HEK293 (cell line): ENCODE measurements around the gene SKAP1.

Source experiments
- CTCF ChIA-PET: fragments of 350-600 bp; formaldehyde crosslinking; extraction: SDS; loops from one replicate; lab custom pipeline; 2021; ENCODE audit warnings: antibody characterized with exemption; lab: Yijun Ruan, JAX
- POLR2A ChIA-PET: fragments of 300-600 bp; formaldehyde crosslinking; extraction: SDS; loops from one replicate; lab custom pipeline; 2020; ENCODE audit warnings: antibody characterized with exemption, inconsistent platforms; lab: Yijun Ruan, JAX
- H3K27ac ChIP-seq: fragments of 200-500 bp; sonication (Bioruptor generic); 2 replicates; pipeline ENCODE4 v1.5.1; 2014; ENCODE audit warnings: low read depth, low read length, control low read depth, inconsistent platforms; ENCODE audit errors: extremely low read depth
- H3K36me3 ChIP-seq, 2 experiments: fragments of 200-500 bp in 1 of 2; sonication (Bioruptor generic) in 1 of 2; 1 replicate in 1 of 2; 2 replicates in 1 of 2; pipeline ENCODE4 v1.5.1; 2014 to 2017; ENCODE audit warnings: inconsistent platforms in 2 of 2, low read length in 2 of 2; ENCODE audit not compliant: control insufficient read depth in 2 of 2, insufficient read depth in 1 of 2
- H3K4me1 ChIP-seq: fragments of 200-500 bp; sonication (Bioruptor generic); 2 replicates; pipeline ENCODE4 v1.5.1; 2014; ENCODE audit warnings: mild to moderate bottlenecking, low read length, inconsistent platforms; ENCODE audit not compliant: control insufficient read depth, insufficient read depth
- H3K4me3 ChIP-seq: 2 replicates; pipeline ENCODE4 v1.5.1; 2011; ENCODE audit warnings: low read depth, mild to moderate bottlenecking, control low read depth, low read length, moderate library complexity
- H3K9me3 ChIP-seq: fragments of 200-500 bp; sonication (Bioruptor generic); 2 replicates; pipeline ENCODE4 v1.5.1; 2014; ENCODE audit warnings: low read depth, low read length, inconsistent platforms; ENCODE audit not compliant: control insufficient read depth, insufficient read depth
- GLI2 ChIP-seq: fragments of 450-650 bp; formaldehyde crosslinking; IDR thresholded peaks from 2 replicates; pipeline ENCODE4; 2017; ENCODE audit warnings: missing biosample characterization, missing genetic modification characterization, low read depth, borderline replicate concordance
- GLIS2 ChIP-seq: fragments of 450-650 bp; formaldehyde crosslinking; IDR thresholded peaks from 2 replicates; pipeline ENCODE4 v1.5.1; 2016; ENCODE audit warnings: missing biosample characterization, missing genetic modification characterization
- IKZF3 ChIP-seq: fragments of 450-650 bp; IDR thresholded peaks from 2 replicates; pipeline ENCODE4 v1.5.0; 2018; ENCODE audit warnings: missing biosample characterization, mild to moderate bottlenecking, missing genetic modification characterization, moderate library complexity
- SCRT1 ChIP-seq: fragments of 450-650 bp; formaldehyde crosslinking; IDR thresholded peaks from 2 replicates; pipeline ENCODE4 v1.5.1; 2016; ENCODE audit warnings: missing biosample characterization, missing genetic modification characterization, borderline replicate concordance
- TCF7L2 ChIP-seq: IDR thresholded peaks from 2 replicates; pipeline ENCODE4 v1.6.1; 2011; ENCODE audit warnings: low read depth, mild to moderate bottlenecking, inconsistent platforms, low read length, moderate library complexity, borderline replicate concordance
- ZBTB20 ChIP-seq: fragments of 450-650 bp; formaldehyde crosslinking; IDR thresholded peaks from 2 replicates; pipeline ENCODE4 v1.5.1; 2016; ENCODE audit warnings: missing biosample characterization, missing genetic modification characterization
- ZFP69B ChIP-seq: fragments of 450-650 bp; formaldehyde crosslinking; IDR thresholded peaks from 2 replicates; pipeline ENCODE4 v1.5.1; 2016; ENCODE audit warnings: missing biosample characterization, missing genetic modification characterization
- ZNF155 ChIP-seq: fragments of 450-650 bp; formaldehyde crosslinking; IDR thresholded peaks from 2 replicates; pipeline ENCODE4 v1.5.1; 2016; ENCODE audit warnings: missing biosample characterization, missing genetic modification characterization
- ZNF175 ChIP-seq: fragments of 450-650 bp; formaldehyde crosslinking; IDR thresholded peaks from 2 replicates; pipeline ENCODE4 v1.5.1; 2016; ENCODE audit warnings: missing biosample characterization, missing genetic modification characterization
- ZNF423 ChIP-seq: fragments of 450-650 bp; formaldehyde crosslinking; IDR thresholded peaks from 2 replicates; pipeline ENCODE4 v1.5.1; 2016; ENCODE audit warnings: missing biosample characterization, missing genetic modification characterization
- ZNF433 ChIP-seq: fragments of 450-650 bp; formaldehyde crosslinking; IDR thresholded peaks from 2 replicates; pipeline ENCODE4 v1.5.1; 2016; ENCODE audit warnings: missing biosample characterization, missing genetic modification characterization, low read depth
- ZNF596 ChIP-seq: fragments of 450-650 bp; IDR thresholded peaks from 2 replicates; pipeline ENCODE4 v1.5.0; 2018; ENCODE audit warnings: missing biosample characterization, mild to moderate bottlenecking, missing genetic modification characterization, moderate library complexity
- ZNF600 ChIP-seq: fragments of 450-650 bp; formaldehyde crosslinking; IDR thresholded peaks from 2 replicates; pipeline ENCODE4 v1.5.1; 2016; ENCODE audit warnings: missing biosample characterization, missing genetic modification characterization
- ZNF626 ChIP-seq: fragments of 450-650 bp; sonication (Bioruptor Pico); formaldehyde crosslinking; IDR thresholded peaks from 2 replicates; pipeline ENCODE4 v1.5.1; 2018; ENCODE audit warnings: missing biosample characterization, missing genetic modification characterization, inconsistent platforms
- ZNF76 ChIP-seq: fragments of 450-650 bp; formaldehyde crosslinking; IDR thresholded peaks from 2 replicates; pipeline ENCODE4; 2016; ENCODE audit warnings: low read depth, missing biosample characterization, missing genetic modification characterization, borderline replicate concordance
- TF ChIP-seq, protein P1 (sequence below): fragments of 450-650 bp; formaldehyde crosslinking; IDR thresholded peaks from 2 replicates; pipeline ENCODE4 v1.5.1; 2017; ENCODE audit warnings: missing biosample characterization, missing genetic modification characterization
- TF ChIP-seq, protein P2 (sequence below): fragments of 450-650 bp; formaldehyde crosslinking; IDR thresholded peaks from 2 replicates; pipeline ENCODE4 v1.5.1; 2016; ENCODE audit warnings: missing biosample characterization, missing genetic modification characterization
- TF ChIP-seq, protein P3 (sequence below): fragments of 450-650 bp; formaldehyde crosslinking; IDR thresholded peaks from 2 replicates; pipeline ENCODE4 v1.5.1; 2016; ENCODE audit warnings: missing biosample characterization, missing genetic modification characterization
- TF ChIP-seq, protein P4 (sequence below): fragments of 450-650 bp; formaldehyde crosslinking; IDR thresholded peaks from 2 replicates; pipeline ENCODE4; 2016; ENCODE audit warnings: missing biosample characterization, missing genetic modification characterization
- TF ChIP-seq, protein P5 (sequence below): fragments of 450-650 bp; formaldehyde crosslinking; IDR thresholded peaks from 2 replicates; pipeline ENCODE4 v1.5.1; 2017; ENCODE audit warnings: missing biosample characterization, missing genetic modification characterization

The SKAP1 gene

DNA sequence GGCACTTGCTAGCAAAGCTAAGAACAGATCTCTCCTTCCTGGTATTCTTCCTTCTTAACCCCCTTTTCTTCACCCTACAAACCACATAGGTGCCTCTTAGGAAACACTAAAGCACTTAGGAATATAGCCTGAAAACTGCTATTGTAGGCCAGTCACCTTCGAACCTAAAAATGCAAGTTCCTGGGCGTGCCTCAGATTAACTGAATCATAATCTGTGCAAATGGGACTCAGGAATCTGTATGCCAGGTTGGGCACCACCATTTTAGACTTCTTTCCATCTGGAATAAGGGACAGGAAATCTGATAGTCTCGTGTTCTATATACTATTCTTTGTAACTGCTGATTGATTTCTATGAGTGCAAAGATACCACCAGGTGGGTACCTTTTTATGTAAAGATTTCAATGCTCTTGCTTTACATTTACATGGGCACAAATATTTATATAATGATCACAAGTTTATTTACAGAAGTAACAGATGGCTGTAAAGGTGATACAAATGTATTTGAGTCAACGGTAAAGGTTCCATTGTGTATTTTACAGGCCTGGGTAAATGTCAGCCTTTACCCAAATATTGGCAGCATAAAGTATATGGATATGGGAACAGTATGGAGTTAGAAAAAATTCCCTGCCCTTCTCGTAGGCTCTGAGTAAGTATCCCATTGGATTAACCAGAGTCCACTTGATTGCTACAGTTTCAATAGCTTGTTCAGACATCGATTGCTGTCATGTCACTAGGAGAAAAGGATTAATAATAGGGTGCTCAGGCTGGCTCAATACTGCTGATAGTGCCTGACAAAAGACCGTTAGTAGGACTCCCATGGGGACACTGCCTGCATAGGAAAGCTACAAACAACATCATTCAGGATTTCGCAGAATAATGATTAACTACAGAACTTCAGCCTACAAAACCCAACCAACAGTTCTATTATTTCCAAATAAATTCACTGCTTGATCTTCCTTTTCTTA lies 197.7 kb downstream of the SKAP1 start:
- Histone ChIP-seq H3K9me3 (no peaks in the 10 kb centered on the region), H3K27ac (no peak overlapping the region), H3K36me3 (no peaks in the 10 kb centered on the region), H3K4me3 (no peak overlapping the region), H3K4me1 (peaks cover 4% of the 10 kb centered on the region; the same call in 1 of the 2 replicates)
- CTCF ChIA-PET, result interaction anchor here (0.6 to 2.2 kb wide), 6 partner anchors 17 to 97 kb away, joined by 3 to 5 read pairs (median 3); no protein-coding TSS in a partner anchor
- POLR2A ChIA-PET, result interaction anchor here (0.6 kb wide), 1 partner anchor 19 kb away, joined by 8 read pairs; no protein-coding TSS in a partner anchor
- TF ChIP-seq ZBTB20 (tag by site-specific recombination), result peak; percentile 95
- TF ChIP-seq GLIS2 (tag by site-specific recombination), result no peak

DNA sequence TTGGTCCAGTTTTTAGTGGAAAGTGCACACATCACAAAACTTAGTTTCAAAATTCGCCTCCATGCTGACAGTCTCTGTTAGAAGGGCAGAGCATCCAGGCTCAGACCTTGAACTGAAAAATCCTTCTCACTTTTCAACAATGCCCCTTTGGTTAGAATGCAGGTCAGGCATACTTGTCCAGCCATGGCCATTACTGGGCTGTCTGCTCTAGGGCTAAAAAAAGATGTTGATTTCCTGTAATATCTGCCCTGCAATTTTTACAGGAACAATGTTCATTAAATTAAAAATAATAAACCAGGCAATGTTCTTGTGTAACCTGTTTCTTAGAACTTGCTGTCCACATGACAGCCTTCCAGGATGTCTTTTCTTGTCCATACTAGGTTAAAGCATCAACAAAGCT lies 200.1 kb downstream of the SKAP1 start:
- no peaks in the 10 kb centered on the region for H3K9me3 ChIP-seq
- ChIA-PET CTCF (interaction anchor here (0.6 to 4.3 kb wide), 6 partner anchors 9 to 445 kb away, joined by 3 to 32 read pairs (median 3); no protein-coding TSS in a partner anchor), POLR2A (no interaction called here)
- H3K4me1 ChIP-seq, result no peaks in the 10 kb centered on the region
- no peak overlapping the region for H3K4me3 ChIP-seq
- no peak for TF ChIP-seq ZNF596 (tag by site-specific recombination)
- no peak for TF ChIP-seq ZNF433 (tag by site-specific recombination)
- no peak for TF ChIP-seq GLI2 (tag by site-specific recombination)
- TF ChIP-seq, protein P1, sequence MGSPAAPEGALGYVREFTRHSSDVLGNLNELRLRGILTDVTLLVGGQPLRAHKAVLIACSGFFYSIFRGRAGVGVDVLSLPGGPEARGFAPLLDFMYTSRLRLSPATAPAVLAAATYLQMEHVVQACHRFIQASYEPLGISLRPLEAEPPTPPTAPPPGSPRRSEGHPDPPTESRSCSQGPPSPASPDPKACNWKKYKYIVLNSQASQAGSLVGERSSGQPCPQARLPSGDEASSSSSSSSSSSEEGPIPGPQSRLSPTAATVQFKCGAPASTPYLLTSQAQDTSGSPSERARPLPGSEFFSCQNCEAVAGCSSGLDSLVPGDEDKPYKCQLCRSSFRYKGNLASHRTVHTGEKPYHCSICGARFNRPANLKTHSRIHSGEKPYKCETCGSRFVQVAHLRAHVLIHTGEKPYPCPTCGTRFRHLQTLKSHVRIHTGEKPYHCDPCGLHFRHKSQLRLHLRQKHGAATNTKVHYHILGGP (tag by site-specific recombination), result no peak
- TF ChIP-seq IKZF3 (tag by site-specific recombination), result no peak
- no peak for TF ChIP-seq ZNF600 (tag by site-specific recombination)
- TF ChIP-seq ZNF155 (tag by site-specific recombination), result no peak
- TF ChIP-seq TCF7L2, result no peak
- TF ChIP-seq, protein P2, sequence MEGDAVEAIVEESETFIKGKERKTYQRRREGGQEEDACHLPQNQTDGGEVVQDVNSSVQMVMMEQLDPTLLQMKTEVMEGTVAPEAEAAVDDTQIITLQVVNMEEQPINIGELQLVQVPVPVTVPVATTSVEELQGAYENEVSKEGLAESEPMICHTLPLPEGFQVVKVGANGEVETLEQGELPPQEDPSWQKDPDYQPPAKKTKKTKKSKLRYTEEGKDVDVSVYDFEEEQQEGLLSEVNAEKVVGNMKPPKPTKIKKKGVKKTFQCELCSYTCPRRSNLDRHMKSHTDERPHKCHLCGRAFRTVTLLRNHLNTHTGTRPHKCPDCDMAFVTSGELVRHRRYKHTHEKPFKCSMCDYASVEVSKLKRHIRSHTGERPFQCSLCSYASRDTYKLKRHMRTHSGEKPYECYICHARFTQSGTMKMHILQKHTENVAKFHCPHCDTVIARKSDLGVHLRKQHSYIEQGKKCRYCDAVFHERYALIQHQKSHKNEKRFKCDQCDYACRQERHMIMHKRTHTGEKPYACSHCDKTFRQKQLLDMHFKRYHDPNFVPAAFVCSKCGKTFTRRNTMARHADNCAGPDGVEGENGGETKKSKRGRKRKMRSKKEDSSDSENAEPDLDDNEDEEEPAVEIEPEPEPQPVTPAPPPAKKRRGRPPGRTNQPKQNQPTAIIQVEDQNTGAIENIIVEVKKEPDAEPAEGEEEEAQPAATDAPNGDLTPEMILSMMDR (tag by site-specific recombination), result no peak
- no peak for TF ChIP-seq ZNF175 (tag by site-specific recombination)
- TF ChIP-seq ZFP69B (tag by site-specific recombination), result no peak
- no peaks in the 10 kb centered on the region for H3K36me3 ChIP-seq
- no peak overlapping the region for H3K27ac ChIP-seq

DNA sequence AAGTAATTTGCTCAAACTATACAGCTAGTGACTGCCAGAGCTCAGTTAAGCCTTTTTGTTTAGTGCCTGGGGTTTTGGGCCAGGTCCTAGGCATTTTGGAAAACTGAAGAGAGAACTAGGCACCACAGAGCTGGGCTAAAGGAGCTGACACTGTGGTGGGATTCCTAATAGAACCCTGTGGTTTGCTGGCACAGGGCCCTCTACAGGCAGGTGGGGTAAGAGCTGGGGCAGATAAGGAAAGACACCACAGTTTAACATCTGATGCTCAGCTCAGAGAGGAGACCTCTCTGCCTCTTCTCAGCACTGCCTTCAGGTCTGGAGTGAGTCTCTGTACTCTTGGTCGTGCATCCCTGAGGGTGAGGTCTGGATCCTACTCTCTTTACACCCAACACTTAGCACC lies 201.3 kb downstream of the SKAP1 start:
- Histone ChIP-seq H3K9me3 (no peaks in the 10 kb centered on the region), H3K4me1 (no peaks in the 10 kb centered on the region), H3K4me3 (no peak overlapping the region), H3K36me3 (no peaks in the 10 kb centered on the region), H3K27ac (no peak overlapping the region)
- POLR2A ChIA-PET, result no interaction called here
- CTCF ChIA-PET, result interaction anchor here (0.6 to 4.3 kb wide), 13 partner anchors 10 to 359 kb away, joined by 3 to 33 read pairs (median 3); no protein-coding TSS in a partner anchor
- TF ChIP-seq, protein P3, sequence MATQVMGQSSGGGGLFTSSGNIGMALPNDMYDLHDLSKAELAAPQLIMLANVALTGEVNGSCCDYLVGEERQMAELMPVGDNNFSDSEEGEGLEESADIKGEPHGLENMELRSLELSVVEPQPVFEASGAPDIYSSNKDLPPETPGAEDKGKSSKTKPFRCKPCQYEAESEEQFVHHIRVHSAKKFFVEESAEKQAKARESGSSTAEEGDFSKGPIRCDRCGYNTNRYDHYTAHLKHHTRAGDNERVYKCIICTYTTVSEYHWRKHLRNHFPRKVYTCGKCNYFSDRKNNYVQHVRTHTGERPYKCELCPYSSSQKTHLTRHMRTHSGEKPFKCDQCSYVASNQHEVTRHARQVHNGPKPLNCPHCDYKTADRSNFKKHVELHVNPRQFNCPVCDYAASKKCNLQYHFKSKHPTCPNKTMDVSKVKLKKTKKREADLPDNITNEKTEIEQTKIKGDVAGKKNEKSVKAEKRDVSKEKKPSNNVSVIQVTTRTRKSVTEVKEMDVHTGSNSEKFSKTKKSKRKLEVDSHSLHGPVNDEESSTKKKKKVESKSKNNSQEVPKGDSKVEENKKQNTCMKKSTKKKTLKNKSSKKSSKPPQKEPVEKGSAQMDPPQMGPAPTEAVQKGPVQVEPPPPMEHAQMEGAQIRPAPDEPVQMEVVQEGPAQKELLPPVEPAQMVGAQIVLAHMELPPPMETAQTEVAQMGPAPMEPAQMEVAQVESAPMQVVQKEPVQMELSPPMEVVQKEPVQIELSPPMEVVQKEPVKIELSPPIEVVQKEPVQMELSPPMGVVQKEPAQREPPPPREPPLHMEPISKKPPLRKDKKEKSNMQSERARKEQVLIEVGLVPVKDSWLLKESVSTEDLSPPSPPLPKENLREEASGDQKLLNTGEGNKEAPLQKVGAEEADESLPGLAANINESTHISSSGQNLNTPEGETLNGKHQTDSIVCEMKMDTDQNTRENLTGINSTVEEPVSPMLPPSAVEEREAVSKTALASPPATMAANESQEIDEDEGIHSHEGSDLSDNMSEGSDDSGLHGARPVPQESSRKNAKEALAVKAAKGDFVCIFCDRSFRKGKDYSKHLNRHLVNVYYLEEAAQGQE (tag by site-specific recombination), result no peak
- TF ChIP-seq, protein P4, sequence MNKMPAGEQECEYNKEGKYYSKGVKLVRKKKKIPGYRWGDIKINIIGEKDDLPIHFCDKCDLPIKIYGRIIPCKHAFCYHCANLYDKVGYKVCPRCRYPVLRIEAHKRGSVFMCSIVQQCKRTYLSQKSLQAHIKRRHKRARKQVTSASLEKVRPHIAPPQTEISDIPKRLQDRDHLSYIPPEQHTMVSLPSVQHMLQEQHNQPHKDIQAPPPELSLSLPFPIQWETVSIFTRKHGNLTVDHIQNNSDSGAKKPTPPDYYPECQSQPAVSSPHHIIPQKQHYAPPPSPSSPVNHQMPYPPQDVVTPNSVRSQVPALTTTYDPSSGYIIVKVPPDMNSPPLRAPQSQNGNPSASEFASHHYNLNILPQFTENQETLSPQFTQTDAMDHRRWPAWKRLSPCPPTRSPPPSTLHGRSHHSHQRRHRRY, result no peak
- no peak for TF ChIP-seq ZNF423
- TF ChIP-seq ZNF626, result no peak
- TF ChIP-seq SCRT1, result no peak
- TF ChIP-seq ZNF76 (tag by site-specific recombination), result no peak
- TF ChIP-seq, protein P5, sequence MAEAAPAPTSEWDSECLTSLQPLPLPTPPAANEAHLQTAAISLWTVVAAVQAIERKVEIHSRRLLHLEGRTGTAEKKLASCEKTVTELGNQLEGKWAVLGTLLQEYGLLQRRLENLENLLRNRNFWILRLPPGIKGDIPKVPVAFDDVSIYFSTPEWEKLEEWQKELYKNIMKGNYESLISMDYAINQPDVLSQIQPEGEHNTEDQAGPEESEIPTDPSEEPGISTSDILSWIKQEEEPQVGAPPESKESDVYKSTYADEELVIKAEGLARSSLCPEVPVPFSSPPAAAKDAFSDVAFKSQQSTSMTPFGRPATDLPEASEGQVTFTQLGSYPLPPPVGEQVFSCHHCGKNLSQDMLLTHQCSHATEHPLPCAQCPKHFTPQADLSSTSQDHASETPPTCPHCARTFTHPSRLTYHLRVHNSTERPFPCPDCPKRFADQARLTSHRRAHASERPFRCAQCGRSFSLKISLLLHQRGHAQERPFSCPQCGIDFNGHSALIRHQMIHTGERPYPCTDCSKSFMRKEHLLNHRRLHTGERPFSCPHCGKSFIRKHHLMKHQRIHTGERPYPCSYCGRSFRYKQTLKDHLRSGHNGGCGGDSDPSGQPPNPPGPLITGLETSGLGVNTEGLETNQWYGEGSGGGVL (tag by site-specific recombination), result no peak
